Activated CD8-positive, alpha-beta memory T cell treated with anti-CD3 and anti-CD28 coated beads for 36 hours (primary cell): ENCODE measurements around the gene GP1BB. TPM values are rescaled to one million over a fixed set of nuclear protein-coding genes. Genes with fewer than 3 reads are reported as not detected.

Experiments used
- CTCF ChIA-PET: fragments of 350-600 bp; sonication (Branson Sonifier 250); formaldehyde crosslinking; loops from one replicate; lab custom pipeline; 2021; ENCODE audit warnings: antibody characterized with exemption; lab: Charles Lee
- POLR2A ChIA-PET: fragments of 350-600 bp; sonication (Branson Sonifier 250); formaldehyde crosslinking; loops from one replicate; lab custom pipeline; 2021; ENCODE audit warnings: antibody characterized with exemption; lab: Charles Lee
- total RNA-seq, 2 experiments: library from RNA; stranded (reverse); gene quantifications; one replicate each; pipeline ENCODE4 v1.2.3, GENCODE V29; 2021

The GP1BB gene
- total RNA-seq, 2 experiments from 2014 or later = 0.15 TPM; not detected in 1

GRCh38 chr22:19731361-19732135 is 8.2 kb downstream of the GP1BB start:
- ChIA-PET CTCF (interaction anchor here (0.6 to 4.3 kb wide), 34 partner anchors 9 to 571 kb away, joined by 3 to 88 read pairs (median 5); no protein-coding TSS in a partner anchor), POLR2A (no interaction called here)

DNA sequence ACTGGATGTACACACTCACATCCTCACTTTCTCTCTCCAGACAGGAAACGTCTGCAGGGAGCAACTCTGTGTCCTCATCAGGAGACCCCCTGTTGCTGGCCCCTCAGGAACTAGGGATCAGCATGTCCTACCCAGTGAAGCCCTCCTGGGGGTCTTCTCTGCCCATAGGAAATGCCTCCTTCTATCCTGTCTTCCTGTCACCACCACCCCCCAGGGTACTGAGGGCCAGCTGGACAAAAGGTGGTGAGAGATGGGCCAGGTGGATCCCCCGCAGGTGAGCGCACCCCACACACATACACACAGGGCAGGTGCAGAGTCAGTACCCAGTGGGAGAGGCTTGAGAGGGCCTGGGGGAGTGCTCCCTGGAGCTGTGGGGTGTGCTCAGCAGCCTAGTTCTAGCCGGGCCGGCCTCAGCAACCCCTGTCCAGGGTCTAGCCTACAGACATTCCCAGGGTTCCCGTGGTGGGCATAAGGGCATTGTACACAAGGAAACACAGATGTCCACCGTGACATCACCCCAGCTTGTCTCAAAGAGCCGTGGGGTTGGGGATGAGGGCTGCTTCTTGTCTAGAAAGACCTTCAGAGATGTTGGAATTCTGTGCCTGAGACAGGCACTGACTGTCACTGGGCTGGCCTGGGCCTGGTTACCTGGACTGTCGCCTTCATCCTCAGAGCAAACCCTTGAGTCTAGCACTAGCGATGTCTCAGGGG is 9.2 kb downstream of the GP1BB start:
- ChIA-PET CTCF (interaction anchor here (2.5 to 4.3 kb wide), 3 partner anchors 9 to 179 kb away, joined by 12 to 88 read pairs (median 13); no protein-coding TSS in a partner anchor), POLR2A (no interaction called here)

- ChIA-PET CTCF (no interaction called here), POLR2A (no interaction called here)
Observed at GRCh38 chr22:19733755-19734154, 10.4 kb downstream of the GP1BB start.

DNA sequence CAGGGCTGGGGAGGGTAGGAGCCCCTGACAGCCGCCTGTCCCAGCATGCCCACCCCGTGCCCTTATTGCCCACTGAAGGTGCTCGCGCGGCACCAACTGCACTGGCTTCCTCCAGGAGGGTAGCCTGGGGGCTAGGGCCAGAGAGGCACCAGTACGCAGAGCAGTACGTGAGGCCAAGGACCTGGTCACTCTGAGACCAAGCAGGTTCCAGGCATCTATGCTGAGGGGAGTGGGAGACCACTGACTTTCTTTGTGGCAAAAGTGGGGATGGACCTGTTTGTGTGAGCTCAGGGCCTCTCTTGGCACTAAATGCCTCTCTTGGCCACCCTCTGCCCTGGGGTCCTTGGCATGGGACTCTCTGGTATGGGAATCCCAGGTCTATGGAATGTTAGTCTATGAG is 10.8 kb downstream of the GP1BB start:
- CTCF ChIA-PET = no interaction called here
- POLR2A ChIA-PET = no interaction called here

- ChIA-PET POLR2A (no interaction called here), CTCF (no interaction called here)
Observed at GRCh38 chr22:19734837-19735382, 11.6 kb downstream of the GP1BB start.

GRCh38 chr22:19735665-19736510 is 12.5 kb downstream of the GP1BB start:
- POLR2A ChIA-PET = no interaction called here
- CTCF ChIA-PET = no interaction called here

- ChIA-PET POLR2A (no interaction called here), CTCF (interaction anchor here (1.5 kb wide), 1 partner anchor 8 kb away, joined by 3 read pairs; no protein-coding TSS in a partner anchor)
Observed at GRCh38 chr22:19737846-19738663, 14.7 kb downstream of the GP1BB start.

DNA sequence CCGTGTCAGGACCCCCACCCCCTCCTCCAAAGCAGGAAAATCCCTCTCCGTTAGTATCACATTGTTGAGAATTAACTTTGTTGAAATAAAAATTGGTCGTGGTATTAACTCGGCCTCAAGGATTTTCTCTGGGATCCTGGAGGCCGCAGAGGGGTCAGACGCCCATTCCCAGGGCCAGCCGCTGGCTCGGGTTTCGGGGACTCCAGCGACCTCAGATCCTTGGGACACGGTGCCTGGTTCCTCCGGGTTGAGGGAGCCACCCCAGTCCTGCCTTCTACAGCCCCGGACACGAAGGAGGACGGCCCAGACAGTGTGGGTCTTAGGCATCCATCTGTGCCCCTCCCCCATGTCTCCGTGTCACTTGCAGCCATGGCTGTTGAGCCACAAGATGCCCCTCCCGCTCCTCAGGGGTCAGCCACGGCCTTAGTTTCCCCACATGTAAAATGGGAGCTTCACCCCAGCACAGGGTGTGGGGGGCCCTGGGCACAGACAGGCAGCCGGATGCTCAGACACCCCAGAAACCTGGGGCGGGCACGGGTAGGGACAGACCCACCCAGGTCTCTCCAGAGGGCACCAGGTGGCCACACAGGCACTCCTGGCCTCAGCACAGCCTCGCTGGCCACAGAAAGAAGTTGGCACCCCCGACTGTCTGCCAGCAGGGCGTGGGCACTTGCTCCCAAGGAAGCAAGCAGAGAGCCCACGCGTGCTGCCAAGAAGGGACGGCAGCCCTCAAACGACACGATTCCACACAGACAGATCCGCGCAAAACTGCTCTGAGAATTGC is 15.5 kb downstream of the GP1BB start:
- CTCF ChIA-PET = interaction anchor here (1.5 kb wide), 1 partner anchor 9 kb away, joined by 3 read pairs; no protein-coding TSS in a partner anchor
- POLR2A ChIA-PET = no interaction called here

- ChIA-PET POLR2A (no interaction called here), CTCF (interaction anchor here (1.3 kb wide), 1 partner anchor 59 kb away, joined by 3 read pairs; no protein-coding TSS in a partner anchor)
Observed at GRCh38 chr22:19739448-19739895, 16.1 kb downstream of the GP1BB start.

DNA sequence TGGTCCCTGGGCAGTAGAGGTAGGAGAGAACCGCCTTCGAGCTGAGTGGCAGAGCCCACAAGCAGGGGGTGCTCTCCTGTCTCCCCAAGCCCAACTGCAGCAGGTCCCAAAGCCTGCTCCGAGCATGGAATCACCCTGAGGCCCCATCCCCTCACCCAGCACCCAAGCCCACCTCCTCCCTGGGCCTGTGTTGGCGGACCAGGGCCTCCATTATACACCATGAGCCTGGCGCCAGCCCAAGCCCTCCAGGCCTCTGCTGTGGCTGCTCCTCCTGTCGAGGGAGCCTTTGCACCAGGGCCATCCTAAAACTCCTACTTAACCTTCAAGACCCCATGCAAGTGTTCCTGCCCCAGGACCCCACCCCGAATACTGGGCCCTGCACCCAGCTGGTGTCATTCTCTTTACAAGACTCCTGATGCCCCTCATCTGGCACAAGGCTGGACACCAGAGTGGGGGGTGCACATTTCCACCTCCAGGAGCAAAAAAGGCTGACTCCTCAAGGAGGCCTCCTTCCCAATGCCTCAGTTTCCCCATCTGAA is 16.6 kb downstream of the GP1BB start:
- CTCF ChIA-PET = interaction anchor here (1.3 kb wide), 1 partner anchor 60 kb away, joined by 3 read pairs; no protein-coding TSS in a partner anchor

DNA sequence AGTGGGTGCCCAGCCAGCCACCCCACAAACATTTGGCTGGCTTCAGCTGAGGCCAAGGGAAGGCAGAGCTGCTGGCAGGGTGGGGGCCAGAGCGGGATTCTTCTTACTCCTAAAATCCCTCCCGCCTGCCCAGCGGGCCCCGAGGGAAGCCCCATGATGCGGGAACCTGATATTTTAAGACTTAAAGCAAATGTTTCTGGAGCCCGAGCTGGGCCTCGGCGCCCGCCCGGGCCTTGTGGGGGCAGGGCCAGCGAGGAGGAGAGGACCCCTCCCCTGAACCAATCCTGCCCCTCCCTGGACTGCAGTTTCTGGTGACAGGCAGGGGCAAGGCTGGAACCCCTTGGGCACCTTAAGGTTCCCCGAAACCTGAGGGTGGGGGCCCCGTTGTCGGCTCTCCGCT is 17.2 kb downstream of the GP1BB start:
- ChIA-PET CTCF (interaction anchor here (1.3 to 3.5 kb wide), 2 partner anchors 9 to 61 kb away, joined by 3 to 12 read pairs; no protein-coding TSS in a partner anchor), POLR2A (no interaction called here)

More for the DNA sequence above, 16.6 kb downstream of the GP1BB start:
- POLR2A ChIA-PET = no interaction called here

GRCh38 chr22:19741053-19741452 is 17.7 kb downstream of the GP1BB start:
- CTCF ChIA-PET = interaction anchor here (3.5 kb wide), 1 partner anchor 10 kb away, joined by 12 read pairs; no protein-coding TSS in a partner anchor

GRCh38 chr22:19742160-19743066 is 19.1 kb downstream of the GP1BB start:
- POLR2A ChIA-PET = no interaction called here
- CTCF ChIA-PET = interaction anchor here (3.5 kb wide), 1 partner anchor 11 kb away, joined by 12 read pairs; no protein-coding TSS in a partner anchor

More at GRCh38 chr22:19741053-19741452, 17.7 kb downstream of the GP1BB start:
- POLR2A ChIA-PET = no interaction called here

DNA sequence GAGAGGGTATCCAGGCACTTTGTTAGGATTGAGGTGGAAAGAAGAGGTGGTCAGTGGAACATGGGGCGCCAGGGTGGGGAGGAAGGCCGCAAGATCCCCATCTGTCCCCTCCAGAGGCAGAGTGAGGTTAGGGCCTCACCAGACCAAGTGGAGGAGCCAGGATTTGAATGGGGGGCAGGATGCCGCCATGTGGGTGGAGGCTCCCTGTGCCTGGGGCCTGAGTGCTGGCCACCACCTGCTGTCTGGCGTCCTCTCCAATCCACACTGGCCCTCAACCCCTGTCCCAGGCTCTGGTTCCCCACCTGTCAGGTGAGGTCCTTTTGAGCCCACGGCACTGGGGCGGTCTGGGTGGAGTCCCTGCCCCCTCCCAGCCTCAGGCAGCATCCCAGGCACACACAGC is 19.7 kb downstream of the GP1BB start:
- CTCF ChIA-PET = interaction anchor here (3.5 kb wide), 1 partner anchor 12 kb away, joined by 12 read pairs; no protein-coding TSS in a partner anchor
- POLR2A ChIA-PET = no interaction called here

DNA sequence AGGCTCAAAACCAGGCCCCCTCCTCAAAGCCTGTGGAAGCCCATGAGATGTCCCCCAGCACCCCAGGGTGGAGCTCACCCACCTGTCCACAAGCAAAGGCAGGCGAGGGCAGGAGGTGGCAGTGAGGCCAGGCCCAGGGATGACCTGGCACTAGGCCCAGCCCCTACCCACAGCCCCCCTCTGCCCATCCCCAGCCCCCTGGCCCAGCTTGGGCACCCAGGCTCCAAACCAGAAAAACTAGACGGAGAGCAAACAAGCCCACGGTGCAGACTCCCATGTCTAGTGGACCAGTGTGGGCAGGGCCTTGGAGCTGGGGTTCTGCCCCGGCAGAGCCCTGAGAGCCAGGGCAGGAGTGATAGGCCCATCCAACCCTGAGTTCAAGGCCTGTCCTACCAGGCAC is 20.3 kb downstream of the GP1BB start:
- ChIA-PET CTCF (interaction anchor here (3.5 kb wide), 1 partner anchor 12 kb away, joined by 12 read pairs; no protein-coding TSS in a partner anchor), POLR2A (no interaction called here)
